Chondrocyte (in vitro differentiated cells): ENCODE results near the gene TMEM201. TPM values are rescaled to one million over a fixed set of nuclear protein-coding genes. Genes with fewer than 3 reads are reported as not detected.

Experiments used
- DNase-seq: peaks from one replicate; pipeline ENCODE4 v3.0.0; 2021; ENCODE audit warnings: mixed read lengths, low spot score
- H3K27ac Mint-ChIP-seq: one replicate; pipeline ENCODE4 v1.8.0; 2021; ENCODE audit warnings: mild to moderate bottlenecking, moderate library complexity, mixed read lengths; ENCODE audit not compliant: unreplicated experiment
- H3K27me3 Mint-ChIP-seq: 2 replicates; pipeline ENCODE4 v1.8.0; 2021; ENCODE audit warnings: low read depth, mixed read lengths
- H3K36me3 Mint-ChIP-seq: 2 replicates; pipeline ENCODE4 v1.8.0; 2021; ENCODE audit warnings: low read depth, mixed read lengths
- H3K4me1 Mint-ChIP-seq: 2 replicates; pipeline ENCODE4 v1.8.0; 2021; ENCODE audit warnings: low read depth, mild to moderate bottlenecking, mixed read lengths
- H3K4me3 Mint-ChIP-seq: one replicate; pipeline ENCODE4 v1.8.0; 2021; ENCODE audit warnings: mild to moderate bottlenecking, moderate library complexity, mixed read lengths; ENCODE audit not compliant: unreplicated experiment
- H3K9me3 Mint-ChIP-seq: 2 replicates; pipeline ENCODE4 v1.8.0; 2021; ENCODE audit warnings: low read depth, mixed read lengths
- CTCF ChIP-seq: fragments of 200-600 bp; sonication (generic); IDR thresholded peaks from 2 replicates; pipeline ENCODE4 v1.5.0; 2021; ENCODE audit warnings: antibody characterized with exemption, mild to moderate bottlenecking, moderate library complexity
- total RNA-seq: library from RNA; stranded (reverse); gene quantifications from 3 replicates; pipeline ENCODE4 v1.2.1, GENCODE V29; 2021

Gene TMEM201
- total RNA-seq, 1 donor from 2014 or later = 10.6 TPM

GRCh38 chr1:9607352-9607751 lies 18.6 kb downstream of the TMEM201 start:
- Mint-ChIP-seq H3K9me3 (no peaks in the 10 kb centered on the region), H3K27ac (no peak overlapping the region), H3K4me3 (no peak overlapping the region), H3K27me3 (no peaks in the 10 kb centered on the region), H3K36me3 (peaks cover 6% of the 10 kb centered on the region), H3K4me1 (no peaks in the 10 kb centered on the region)
- no peak for TF ChIP-seq CTCF
- no peak for DNase-seq

GRCh38 chr1:9609998-9610397 lies 21.3 kb downstream of the TMEM201 start:
- no peak overlapping the region for H3K27ac Mint-ChIP-seq

GRCh38 chr1:9610548-9610947 lies 21.8 kb downstream of the TMEM201 start:
- H3K4me3 Mint-ChIP-seq = no peak overlapping the region
- H3K9me3 Mint-ChIP-seq = no peaks in the 10 kb centered on the region
- peaks cover 8% of the 10 kb centered on the region for H3K36me3 Mint-ChIP-seq
- no peaks in the 10 kb centered on the region for H3K27me3 Mint-ChIP-seq
- H3K4me1 Mint-ChIP-seq = no peaks in the 10 kb centered on the region
- no peak for TF ChIP-seq CTCF
- DNase-seq = no peak
- no peak overlapping the region for H3K27ac Mint-ChIP-seq

More at GRCh38 chr1:9609998-9610397, 21.3 kb downstream of the TMEM201 start:
- no peak for DNase-seq
- Mint-ChIP-seq H3K27me3 (no peaks in the 10 kb centered on the region), H3K9me3 (no peaks in the 10 kb centered on the region), H3K36me3 (peaks cover 8% of the 10 kb centered on the region), H3K4me3 (no peak overlapping the region), H3K4me1 (no peaks in the 10 kb centered on the region)
- TF ChIP-seq CTCF = no peak

GRCh38 chr1:9611716-9612115 lies 23.0 kb downstream of the TMEM201 start:
- no peaks in the 10 kb centered on the region for H3K9me3 Mint-ChIP-seq
- H3K27ac Mint-ChIP-seq = no peak overlapping the region
- H3K4me3 Mint-ChIP-seq = no peak overlapping the region

GRCh38 chr1:9612162-9612845 lies 23.6 kb downstream of the TMEM201 start:
- Mint-ChIP-seq H3K27me3 (no peaks in the 10 kb centered on the region), H3K36me3 (peaks cover 8% of the 10 kb centered on the region), H3K27ac (no peak overlapping the region), H3K4me1 (no peaks in the 10 kb centered on the region), H3K9me3 (no peaks in the 10 kb centered on the region), H3K4me3 (no peak overlapping the region)
- no peak for DNase-seq
- TF ChIP-seq CTCF = no peak

More at GRCh38 chr1:9611716-9612115, 23.0 kb downstream of the TMEM201 start:
- Mint-ChIP-seq H3K27me3 (no peaks in the 10 kb centered on the region), H3K36me3 (peaks cover 8% of the 10 kb centered on the region), H3K4me1 (no peaks in the 10 kb centered on the region)
- no peak for TF ChIP-seq CTCF
- no peak for DNase-seq
